Umbilical cord (tissue), 2 donors: ENCODE measurements around the gene SMCR8. TPM values are rescaled to one million over a fixed set of nuclear protein-coding genes. Genes with fewer than 3 reads are reported as not detected.
"Not testable (repeated sequence)": the region's sequence is repeated elsewhere in the genome, so short reads cannot be mapped to it uniquely, and the experiment has no call there.

Source experiments
- DNase-seq: peaks from one replicate; pipeline ENCODE4 v3.0.0-alpha.2; 2015; ENCODE audit warnings: low spot score
- total RNA-seq: library from RNA; depleted of rRNA; stranded (reverse); fragments of >200 nt; gene quantifications from one replicate; pipeline ENCODE4 v1.2.3, GENCODE V29; 2014; ENCODE audit warnings: low replicate concordance; ENCODE audit not compliant: insufficient read depth

SMCR8 gene
- total RNA-seq, 1 donor from 2014 or later: 7.2 TPM

DNA sequence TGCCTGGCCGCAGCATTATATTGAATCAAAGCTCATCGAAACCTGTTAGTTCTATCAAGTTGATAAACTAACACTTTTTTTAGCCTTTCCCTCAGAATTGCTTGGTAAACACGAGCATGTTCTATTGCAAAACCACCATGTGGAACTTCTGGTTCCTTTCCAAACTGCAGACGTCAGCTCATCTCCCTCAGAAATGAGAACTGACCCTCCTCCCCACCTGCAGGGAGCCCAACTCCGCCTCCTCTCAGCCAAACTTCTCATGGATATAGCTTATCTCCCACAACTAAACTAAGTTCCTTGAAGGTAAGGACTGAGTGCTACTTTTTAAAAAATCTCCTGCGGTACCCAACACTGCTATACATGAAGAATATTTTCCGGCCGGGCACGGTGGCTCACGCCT is 41.5 kb downstream of the SMCR8 start:
- peak; percentile 32 for DNase-seq

DNA sequence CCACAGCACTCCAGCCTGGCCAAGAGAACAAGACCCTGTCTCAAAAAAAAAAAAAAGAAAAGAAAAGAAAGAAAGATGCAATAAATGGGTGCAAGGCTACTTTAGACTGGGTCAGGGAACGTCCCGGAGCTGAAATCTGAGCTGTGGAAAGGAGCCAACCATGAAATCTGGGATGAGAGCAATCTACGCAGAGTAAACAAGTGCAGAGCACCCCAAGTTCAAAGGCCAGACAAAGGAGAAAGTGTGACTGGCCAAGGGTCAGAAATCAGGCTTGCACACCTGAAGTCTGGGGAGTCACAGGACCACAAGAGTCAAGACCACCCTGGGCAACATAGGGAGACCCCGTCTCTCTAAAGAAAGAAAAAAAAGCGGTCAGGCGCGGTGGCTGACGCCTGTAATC is 45.4 kb downstream of the SMCR8 start:
- DNase-seq: no peak

DNA sequence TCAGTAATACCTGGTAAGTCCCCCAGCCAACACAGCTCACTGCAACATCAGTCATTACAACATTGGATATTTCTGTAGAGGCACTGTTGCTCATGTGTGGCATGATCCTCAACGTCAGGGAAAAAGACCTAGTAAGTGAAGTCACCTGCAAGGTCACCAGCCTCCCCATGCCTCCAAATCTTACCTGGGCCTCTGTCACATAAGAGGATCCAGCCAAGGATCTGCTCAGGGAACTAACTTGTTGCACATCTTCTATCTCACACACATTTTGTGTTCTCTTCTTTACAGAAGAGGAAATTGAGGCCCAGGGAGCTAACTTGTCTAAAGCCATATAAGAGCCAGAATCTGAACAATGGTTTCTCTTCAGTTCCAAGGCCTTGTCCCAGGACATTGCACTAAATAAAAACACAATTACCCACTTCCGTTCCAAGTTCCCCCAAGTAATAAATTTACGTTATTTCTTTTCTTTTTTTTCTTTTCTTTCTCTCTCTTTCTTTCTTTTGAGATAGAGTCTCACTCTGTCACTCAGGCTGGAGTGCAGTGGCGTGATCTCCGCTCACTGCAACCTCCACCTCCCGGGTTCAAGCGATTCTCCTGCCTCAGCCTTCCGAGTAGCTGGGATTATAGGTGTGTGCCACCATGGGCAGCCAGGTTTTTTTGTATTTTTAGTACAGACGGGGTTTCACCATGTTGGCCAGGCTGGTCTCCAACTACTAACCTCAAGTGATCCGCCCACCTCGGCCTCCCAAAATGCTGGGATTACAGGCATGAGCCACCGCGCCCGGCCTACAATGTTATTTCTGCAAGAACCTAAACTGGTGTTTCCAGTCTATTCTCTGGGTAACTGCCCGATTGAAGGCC is 47.0 kb downstream of the SMCR8 start:
- DNase-seq: no peak

DNA sequence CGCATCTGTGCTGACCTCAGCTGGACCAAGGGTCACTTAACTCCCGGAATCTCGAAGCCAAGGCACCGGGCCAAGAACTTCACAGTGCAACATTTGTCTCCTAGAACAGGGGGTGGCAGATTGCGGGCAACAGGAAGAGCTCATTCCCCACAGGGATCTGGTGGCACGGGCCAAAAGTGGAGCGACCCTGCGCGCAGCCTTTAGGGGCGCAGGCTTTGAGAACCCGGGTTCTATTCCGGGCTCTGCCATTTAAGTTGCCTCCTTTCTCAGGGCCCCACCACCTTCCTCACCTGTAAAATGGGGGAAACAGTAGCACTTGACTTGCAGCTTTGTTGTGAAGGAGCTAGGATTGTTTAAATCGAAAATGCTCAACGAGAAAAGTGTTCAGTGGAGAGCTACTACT is 47.6 kb downstream of the SMCR8 start:
- peak; percentile 9 for DNase-seq

DNA sequence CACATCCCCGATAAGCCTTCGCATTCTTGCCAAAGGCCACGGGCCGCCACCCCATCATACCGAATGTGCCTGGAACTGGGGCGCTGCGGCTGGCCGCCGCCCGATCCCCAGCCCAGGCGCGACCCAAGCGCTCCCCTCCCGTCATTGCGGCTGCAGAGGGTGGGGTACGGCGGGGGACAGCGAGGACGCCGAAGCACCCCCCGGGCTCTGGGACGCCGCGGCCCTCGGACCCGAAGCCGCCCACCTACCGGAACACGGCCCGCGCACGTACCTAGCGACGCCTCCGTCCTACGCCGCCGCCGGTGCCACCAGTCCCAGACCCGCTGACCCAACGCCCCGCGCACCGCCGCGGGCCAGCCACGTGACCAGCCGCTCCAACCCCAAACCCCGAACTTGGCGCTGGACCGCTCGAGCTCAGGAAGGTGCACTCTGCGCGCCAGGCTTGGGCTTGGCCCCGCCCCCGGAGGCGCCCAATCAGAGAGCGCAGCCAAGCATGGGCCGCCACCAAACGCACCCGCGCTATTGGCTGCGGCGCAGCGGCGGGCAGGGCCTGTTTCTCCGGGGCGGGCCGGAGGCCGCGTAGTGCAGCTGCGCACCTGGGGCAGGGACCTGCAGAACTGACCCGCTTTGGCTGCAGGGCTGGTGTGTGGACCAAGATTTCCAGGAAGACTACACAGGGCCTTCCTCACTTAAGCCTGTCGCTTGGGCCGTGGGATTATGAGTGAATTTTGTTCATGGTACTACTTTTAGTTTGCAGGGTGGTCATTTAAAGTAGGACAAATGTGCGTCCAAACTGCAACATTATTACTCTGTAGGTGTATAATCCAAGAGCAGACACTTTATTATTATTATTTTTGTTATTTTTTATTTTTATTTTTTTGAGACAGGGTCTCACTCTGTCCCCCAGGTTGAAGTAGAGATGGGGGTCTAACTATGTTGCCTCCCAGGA is 48.3 kb downstream of the SMCR8 start, which contains the start of gene SHMT1:
SHMT1 (minus strand) TSS at position 450 of the 949 bp plus-strand sequence. CDS start 7,569 bp downstream, outside the sequence.
- DNase-seq: peak; percentile 92

DNA sequence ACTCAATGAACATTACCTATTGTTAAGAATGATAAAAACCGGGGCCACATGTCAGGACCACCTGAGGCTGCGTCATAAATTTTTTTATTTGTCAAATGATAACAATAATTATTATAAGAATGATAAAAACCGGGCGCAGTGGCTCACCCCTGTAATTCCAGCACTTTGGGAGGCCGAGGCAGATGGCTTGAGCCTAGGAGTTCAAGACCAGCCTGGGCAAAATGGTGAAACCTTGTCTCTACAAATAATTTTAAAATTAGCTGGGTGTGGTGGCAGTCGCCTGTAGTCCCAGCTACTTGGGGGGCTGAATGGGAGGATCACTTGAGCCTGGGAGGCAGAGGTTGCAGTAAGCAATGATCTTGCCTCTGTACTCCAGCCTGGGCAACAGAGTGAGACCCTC is 49.1 kb downstream of the SMCR8 start:
- no peak for DNase-seq

DNA sequence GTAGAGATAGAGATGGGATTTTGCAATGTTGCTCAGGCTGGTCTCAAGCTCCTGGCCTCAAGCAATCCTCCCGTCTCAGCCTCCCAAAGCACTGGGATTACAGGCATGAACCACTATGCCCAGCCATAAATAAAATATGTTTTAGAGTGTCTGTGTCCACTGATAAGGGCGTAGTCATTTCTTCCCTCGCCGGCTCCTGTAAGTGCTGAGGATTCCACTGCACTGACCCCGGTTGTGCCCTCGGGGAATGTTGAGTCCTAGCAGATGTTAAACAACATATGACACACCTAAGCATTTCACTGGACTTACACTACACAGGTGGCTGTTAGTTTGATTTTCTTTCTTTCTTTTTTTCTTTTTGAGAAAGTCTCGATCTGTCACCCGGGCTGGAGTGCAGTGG is 53.9 kb downstream of the SMCR8 start:
- DNase-seq: no peak

DNA sequence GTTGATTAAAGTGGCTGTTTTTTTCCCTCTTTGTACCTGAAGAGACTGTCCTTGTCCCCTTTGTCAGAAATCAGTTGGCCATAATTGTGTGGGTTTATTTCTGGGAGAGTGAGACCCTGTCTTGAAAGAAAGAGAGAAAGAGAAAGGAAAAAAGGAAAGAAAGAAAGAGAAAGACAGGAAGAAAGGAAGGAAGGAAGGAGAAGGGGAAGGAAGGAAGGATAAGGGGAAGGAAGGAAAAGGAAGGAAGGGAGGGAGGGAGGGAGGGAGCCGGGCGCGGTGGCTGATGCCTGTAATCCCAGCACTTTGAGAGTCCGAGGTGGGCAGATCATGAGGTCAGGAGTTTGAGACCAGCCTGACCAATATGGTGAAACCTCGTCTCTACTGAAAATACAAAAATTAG is 55.7 kb downstream of the SMCR8 start:
- no peak for DNase-seq

DNA sequence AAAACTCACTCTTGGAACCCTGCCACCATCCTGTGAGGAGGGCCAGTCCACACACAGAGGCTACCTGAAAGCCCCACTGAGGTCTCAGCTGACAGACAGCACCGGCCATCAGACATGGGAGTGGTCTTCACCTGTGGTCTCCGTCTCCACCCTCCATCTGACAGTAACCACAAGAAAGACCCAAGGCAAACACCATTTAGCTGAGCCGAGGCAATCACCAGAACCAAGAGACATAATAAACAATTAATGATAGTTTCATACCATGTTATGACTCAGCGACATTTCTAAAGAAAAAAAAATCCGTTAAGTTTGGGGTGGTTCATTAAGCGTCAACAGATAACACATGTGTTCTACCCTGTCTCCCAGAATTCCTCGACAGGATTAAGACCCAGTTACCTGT is 56.4 kb downstream of the SMCR8 start:
- no peak for DNase-seq

DNA sequence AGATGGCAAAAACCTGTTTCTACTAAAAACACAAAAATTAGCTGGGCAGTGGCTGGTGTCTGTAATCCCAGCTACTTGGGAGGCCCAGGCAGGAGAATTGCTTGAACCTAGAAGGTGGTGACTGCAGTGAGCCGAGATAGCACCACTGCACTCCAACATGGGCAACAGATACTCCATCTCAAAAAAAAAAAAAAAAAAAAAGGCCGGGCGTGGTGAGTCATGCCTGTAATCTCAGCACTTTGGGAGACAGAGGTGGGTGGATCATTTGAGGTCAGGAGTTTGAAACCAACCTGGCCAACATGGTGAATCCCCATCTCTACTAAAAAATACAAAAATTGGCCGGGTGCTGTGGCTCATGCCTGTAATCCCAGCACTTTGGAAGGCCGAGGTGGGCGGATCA is 58.1 kb downstream of the SMCR8 start:
- DNase-seq: not testable (repeated sequence)

DNA sequence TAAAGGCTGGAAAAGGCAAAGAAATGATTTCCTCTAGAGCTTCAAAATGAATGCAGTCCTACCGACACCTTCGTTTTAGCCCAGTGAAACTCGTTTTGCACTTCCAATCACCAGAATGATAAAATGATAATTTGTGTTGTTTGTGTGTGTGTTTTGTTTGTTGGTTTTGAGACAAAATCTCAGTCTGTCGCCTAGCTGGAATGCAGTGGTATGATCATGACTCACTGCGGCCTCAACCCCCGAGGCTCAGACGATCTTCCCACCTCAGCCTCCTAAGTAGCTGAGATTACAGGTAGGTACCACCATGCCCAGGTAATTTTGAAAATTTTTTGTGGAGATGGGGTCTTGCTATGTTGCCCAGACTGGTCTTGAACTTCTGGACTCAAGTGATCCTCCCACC is 59.1 kb downstream of the SMCR8 start:
- no peak for DNase-seq

Other genes starting within 250 kb of the SMCR8 start
- 25.3 TPM for gene DRG2, start 227.3 kb upstream of the SMCR8 start, total RNA-seq
- 4.3 TPM for gene MYO15A, start 206.5 kb upstream of the SMCR8 start, total RNA-seq
- 86.2 TPM for gene ALKBH5, start 131.5 kb upstream of the SMCR8 start, total RNA-seq
- gene LLGL1, start 89.7 kb upstream of the SMCR8 start, total RNA-seq: 21.2 TPM
- gene FLII, start 56.6 kb upstream of the SMCR8 start, total RNA-seq: 118 TPM
- 15.9 TPM for gene MIEF2, start 54.6 kb upstream of the SMCR8 start, total RNA-seq
- gene TOP3A, start 299 bp upstream of the SMCR8 start, total RNA-seq: 16.1 TPM
- 5.1 TPM for gene SHMT1, start 48.3 kb downstream of the SMCR8 start, total RNA-seq
- 0.24 TPM for gene EVPLL, start 62.5 kb downstream of the SMCR8 start, total RNA-seq
- gene LGALS9C, start 161.5 kb downstream of the SMCR8 start, total RNA-seq: 0.48 TPM